AG04449 (cell line): ENCODE results near the gene RNF141.

ENCODE experiments used
- CTCF ChIA-PET: fragments of 350-600 bp; formaldehyde crosslinking; extraction: SDS; loops from one replicate; lab custom pipeline; 2021; ENCODE audit warnings: antibody characterized with exemption; lab: Yijun Ruan, JAX
- POLR2A ChIA-PET: fragments of 400-600, 350-600 bp; formaldehyde crosslinking; extraction: SDS; loops from one replicate; lab custom pipeline; 2020; ENCODE audit warnings: antibody characterized with exemption, inconsistent platforms; lab: Yijun Ruan, JAX
- DNase-seq: peaks from one replicate; pipeline ENCODE4 v3.0.0-alpha.2; 2010; ENCODE audit warnings: low read depth, low spot score
- H3K4me3 ChIP-seq: 2 replicates; pipeline ENCODE4 v1.5.1; 2011; ENCODE audit warnings: low read depth, mild to moderate bottlenecking, control low read depth, low read length
- CTCF ChIP-seq: IDR thresholded peaks from one replicate; pipeline ENCODE4 v1.5.1; 2011; ENCODE audit warnings: mild to moderate bottlenecking, moderate library complexity, low read length, control low read depth, inconsistent platforms; ENCODE audit not compliant: insufficient read depth; ENCODE audit errors: missing control alignments

RNF141 gene

GRCh38 chr11:10497371-10498021 lies 43.5 kb downstream of the RNF141 start:
- H3K4me3 ChIP-seq: no peak overlapping the region
- ChIA-PET POLR2A (no interaction called here), CTCF (interaction anchor here (1.0 to 1.3 kb wide), 4 partner anchors 10 to 239 kb away, joined by 3 to 4 read pairs (median 3); no protein-coding TSS in a partner anchor)
- DNase-seq: no peak
- no peak for TF ChIP-seq CTCF

GRCh38 chr11:10496296-10496936 lies 44.6 kb downstream of the RNF141 start:
- ChIA-PET CTCF (interaction anchor here (1.1 to 1.3 kb wide), 2 partner anchors 17 to 240 kb away, joined by 3 read pairs; no protein-coding TSS in a partner anchor), POLR2A (no interaction called here)
- DNase-seq: no peak
- TF ChIP-seq CTCF: no peak
- H3K4me3 ChIP-seq: no peak overlapping the region

- no peak for TF ChIP-seq CTCF
- no peak overlapping the region for H3K4me3 ChIP-seq
- DNase-seq: no peak
- POLR2A ChIA-PET: no interaction called here
- CTCF ChIA-PET: no interaction called here
Observed at GRCh38 chr11:10495464-10495786, 45.6 kb downstream of the RNF141 start.

- ChIA-PET CTCF (no interaction called here), POLR2A (no interaction called here)
- no peak overlapping the region for H3K4me3 ChIP-seq
- DNase-seq: no peak
- no peak for TF ChIP-seq CTCF
Observed at GRCh38 chr11:10494636-10495463, 46.1 kb downstream of the RNF141 start.

GRCh38 chr11:10493041-10493663 lies 47.8 kb downstream of the RNF141 start:
- H3K4me3 ChIP-seq: no peak overlapping the region
- DNase-seq: no peak
- no peak for TF ChIP-seq CTCF
- POLR2A ChIA-PET: no interaction called here
- CTCF ChIA-PET: no interaction called here
